ENCODE results near the gene PTK6.
"Not testable (repeated sequence)": the region's sequence is repeated elsewhere in the genome, so short reads cannot be mapped to it uniquely, and the experiment has no call there.

Gene PTK6
- total RNA-seq = 1.3 reads per million

GRCh38 chr20:63536997-63537524, at the start of gene PTK6:
PTK6 (minus strand) TSS chr20:63537376; CDS start chr20:63537314, 62 bp downstream.
- DNase-seq = no peak

GRCh38 chr20:63586797-63587196, 49.6 kb upstream of the PTK6 start:
- no peak for DNase-seq

GRCh38 chr20:63585616-63586565, 48.7 kb upstream of the PTK6 start:
- no peak for DNase-seq

- DNase-seq = no peak
Measured at GRCh38 chr20:63582382-63583063, 45.3 kb upstream of the PTK6 start.

GRCh38 chr20:63580796-63581461, 43.8 kb upstream of the PTK6 start:
- peak; percentile 54 for DNase-seq

- no peak for DNase-seq
Measured at GRCh38 chr20:63579017-63579694, 42.0 kb upstream of the PTK6 start.

GRCh38 chr20:63578224-63579016, 41.2 kb upstream of the PTK6 start:
- DNase-seq = no peak

GRCh38 chr20:63577317-63577894, 40.2 kb upstream of the PTK6 start:
- no peak for DNase-seq

GRCh38 chr20:63576311-63576710, 39.1 kb upstream of the PTK6 start:
- DNase-seq = no peak

- no peak for DNase-seq
Measured at GRCh38 chr20:63574829-63575743, 37.9 kb upstream of the PTK6 start.

- DNase-seq = peak; percentile 58
Measured at GRCh38 chr20:63574156-63574828, 37.1 kb upstream of the PTK6 start, which contains the start of gene HELZ2. HELZ2 (minus strand) TSS chr20:63574239; CDS start chr20:63572385, 1,854 bp downstream.

- no peak for DNase-seq
Measured at GRCh38 chr20:63573647-63574131, 36.5 kb upstream of the PTK6 start.

- DNase-seq = no peak
Measured at GRCh38 chr20:63572788-63573646, 35.8 kb upstream of the PTK6 start.

GRCh38 chr20:63572071-63572787, 35.1 kb upstream of the PTK6 start:
- DNase-seq = no peak

- DNase-seq = not testable (repeated sequence)
Measured at GRCh38 chr20:63571087-63571478, 33.9 kb upstream of the PTK6 start.

- no peak for DNase-seq
Measured at GRCh38 chr20:63570281-63571086, 33.3 kb upstream of the PTK6 start.

All from effector CD4-positive, alpha-beta T cell (primary cell).